ENCODE results near the gene COTL1. TPM values are rescaled to one million over a fixed set of nuclear protein-coding genes. Genes with fewer than 3 reads are reported as not detected.

Gene COTL1
- total and polyA plus RNA-seq, 12 donors: 6.4 to 72.9 (median 9.7) TPM

- no peaks in the 10 kb centered on the region for H3K9me3 ChIP-seq
- intact Hi-C loops (cut with DNase I): loop anchor here in 1 of 10 donors (5.0 kb wide), 2 partner anchors 47 to 82 kb away; no protein-coding TSS in a partner anchor
- ATAC-seq (peak in 1 of 8 donors; percentile 23), DNase-seq (no peak)
- peaks cover 0 to 15% (median 3%) of the 10 kb centered on the region in 9 donors for H3K4me1 ChIP-seq
- whole genome bisulfite sequencing, 2 donors: 61 to 71% methylated on average over 6 of the region's 6 CpGs
- H3K4me3 ChIP-seq: no peak overlapping the region
- no peak overlapping the region for H3K27ac ChIP-seq
- H3K36me3 ChIP-seq: peaks cover 10 to 95% (median 55%) of the 10 kb centered on the region in 9 donors
- no peaks in the 10 kb centered on the region for H3K27me3 ChIP-seq
- no peak for TF ChIP-seq CTCF (IDR thresholded peaks at IDR 0.05)
These were observed 37.1 kb upstream of the COTL1 start for GRCh38 chr16:84654998-84655397.

- Histone ChIP-seq H3K4me1 (peaks cover 0 to 23% (median 10%) of the 10 kb centered on the region in 9 donors), H3K9me3 (no peaks in the 10 kb centered on the region), H3K27ac (no peak overlapping the region), H3K27me3 (no peaks in the 10 kb centered on the region), H3K36me3 (peaks cover 10 to 87% (median 47%) of the 10 kb centered on the region in 9 donors), H3K4me3 (no peak overlapping the region)
- intact Hi-C loops (cut with DNase I): loop anchor here in 1 of 10 donors (5.0 kb wide), 2 partner anchors 48 to 83 kb away; no protein-coding TSS in a partner anchor
- ATAC-seq (no peak), DNase-seq (no peak)
- TF ChIP-seq CTCF (IDR thresholded peaks at IDR 0.05): no peak
- 87 to 92% methylated on average over 3 of the region's 3 CpGs for WGBS, 2 donors
These were observed 36.4 kb upstream of the COTL1 start for GRCh38 chr16:84654238-84654637.

DNA sequence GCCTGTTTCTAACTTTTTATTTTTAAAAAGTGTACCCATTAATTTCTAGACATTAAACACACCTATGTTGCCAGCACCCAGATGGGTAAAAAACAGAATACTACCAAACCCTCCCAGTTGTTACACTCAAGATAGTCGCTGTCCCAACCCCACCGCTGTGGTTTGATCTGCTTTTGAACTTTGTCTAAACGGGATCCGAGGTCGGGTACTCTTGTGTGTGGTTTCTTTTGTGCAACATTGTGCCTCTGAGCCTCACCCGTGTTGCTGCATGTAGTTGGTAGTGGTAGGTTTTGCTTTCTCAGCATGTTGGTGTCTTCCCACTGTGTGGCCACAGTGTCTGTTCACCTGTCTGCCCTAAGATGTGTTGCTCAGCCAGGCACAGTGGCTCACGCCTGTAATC lies 34.7 kb upstream of the COTL1 start:
- ATAC-seq: no peak
- DNase-seq: no peak
- intact Hi-C loops (cut with DNase I): loop anchor here in 1 of 10 donors (5.0 kb wide), 2 partner anchors 50 to 85 kb away; no protein-coding TSS in a partner anchor
- WGBS, 2 donors: 92 to 96% methylated on average over 7 of the region's 7 CpGs
- Histone ChIP-seq H3K36me3 (peaks cover under 1 to 70% (median 31%) of the 10 kb centered on the region in 9 donors), H3K9me3 (no peaks in the 10 kb centered on the region), H3K27ac (no peak overlapping the region), H3K27me3 (no peaks in the 10 kb centered on the region), H3K4me1 (peaks cover 2 to 27% (median 20%) of the 10 kb centered on the region in 9 donors), H3K4me3 (no peak overlapping the region)
- no peak for TF ChIP-seq CTCF (IDR thresholded peaks at IDR 0.05)

GRCh38 chr16:84650062-84650991 lies 32.4 kb upstream of the COTL1 start:
- Histone ChIP-seq H3K27ac (peak overlapping the region in 4 of 10 donors; percentile 72 to 97 (median 93)), H3K9me3 (no peaks in the 10 kb centered on the region), H3K27me3 (no peaks in the 10 kb centered on the region), H3K4me1 (peaks cover 2 to 31% (median 23%) of the 10 kb centered on the region in 9 donors), H3K36me3 (peaks cover 0 to 49% (median 17%) of the 10 kb centered on the region in 9 donors), H3K4me3 (no peak overlapping the region)
- peak in 1 of 8 donors; percentile 6 for ATAC-seq
- intact Hi-C loops (cut with DNase I): loop anchor here in 1 of 10 donors (5.0 kb wide), 2 partner anchors 52 to 87 kb away; no protein-coding TSS in a partner anchor
- WGBS, 2 donors: 79 to 83% methylated on average over 20 of the region's 20 CpGs
- no peak for TF ChIP-seq CTCF (IDR thresholded peaks at IDR 0.05)
- no peak for DNase-seq

Data from heart right ventricle (tissue), 16 donors.